ENCODE data around the gene PYCARD.
"Not testable (repeated sequence)": the region's sequence is repeated elsewhere in the genome, so short reads cannot be mapped to it uniquely, and the experiment has no call there.

PYCARD gene

GRCh38 chr16:31200821-31201568 lies 1.6 kb downstream of the PYCARD start:
- DNase-seq = no peak
- peaks cover 60% of the 10 kb centered on the region for H3K4me1 Mint-ChIP-seq (ENCODE audit: low read depth)
- peak overlapping the region; percentile 82 for H3K27ac Mint-ChIP-seq
- no peaks in the 10 kb centered on the region for H3K27me3 Mint-ChIP-seq
- H3K9me3 Mint-ChIP-seq = no peaks in the 10 kb centered on the region
- peak overlapping the region; percentile 78 for H3K4me3 Mint-ChIP-seq
- H3K36me3 Mint-ChIP-seq (ENCODE audit: low read depth) = peaks cover 44% of the 10 kb centered on the region

- Mint-ChIP-seq H3K27ac (peak overlapping the region; percentile 56), H3K36me3 (ENCODE audit: low read depth) (peaks cover 52% of the 10 kb centered on the region), H3K4me1 (ENCODE audit: low read depth) (peaks cover 62% of the 10 kb centered on the region), H3K4me3 (peak overlapping the region; percentile 3)
- DNase-seq, H3K27me3 Mint-ChIP-seq, H3K9me3 Mint-ChIP-seq: not testable (repeated sequence)
These were observed 2.4 kb downstream of the PYCARD start for GRCh38 chr16:31200111-31200510.

DNA sequence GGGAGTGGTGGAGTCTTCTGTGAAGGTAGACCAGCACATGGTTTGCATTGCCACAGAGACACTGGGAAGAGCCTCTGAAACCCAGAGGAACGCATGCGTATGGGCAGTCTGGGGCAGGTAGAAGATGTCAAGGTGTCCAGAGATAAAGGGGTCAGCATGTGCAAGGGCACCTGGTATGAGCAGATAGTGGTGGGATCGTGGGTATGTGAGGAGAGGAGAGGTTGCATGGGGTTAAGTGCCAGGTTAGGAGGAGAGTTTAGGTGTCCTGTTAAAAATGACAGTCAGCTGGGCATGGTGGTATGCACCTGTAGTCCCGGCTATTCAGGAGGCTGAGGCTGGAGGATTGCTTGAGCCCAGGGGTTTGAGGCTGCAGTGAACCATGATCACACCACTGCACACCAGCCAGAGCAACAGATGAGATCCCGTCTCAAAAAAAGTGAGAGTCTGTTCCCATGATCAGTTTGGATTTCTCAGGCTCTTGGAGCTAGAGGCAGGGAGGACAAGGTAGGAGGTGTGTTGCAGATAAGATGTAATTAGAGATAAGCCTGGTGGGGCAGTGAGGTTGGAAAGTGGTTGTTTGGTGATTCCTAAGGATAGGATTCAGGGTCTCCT lies 3.0 kb downstream of the PYCARD start:
- Mint-ChIP-seq H3K4me1 (ENCODE audit: low read depth) (peaks cover 67% of the 10 kb centered on the region), H3K9me3 (no peaks in the 10 kb centered on the region), H3K36me3 (ENCODE audit: low read depth) (peaks cover 58% of the 10 kb centered on the region), H3K27me3 (no peaks in the 10 kb centered on the region), H3K27ac (peak overlapping the region; percentile 56), H3K4me3 (no peak overlapping the region)
- no peak for DNase-seq

DNA sequence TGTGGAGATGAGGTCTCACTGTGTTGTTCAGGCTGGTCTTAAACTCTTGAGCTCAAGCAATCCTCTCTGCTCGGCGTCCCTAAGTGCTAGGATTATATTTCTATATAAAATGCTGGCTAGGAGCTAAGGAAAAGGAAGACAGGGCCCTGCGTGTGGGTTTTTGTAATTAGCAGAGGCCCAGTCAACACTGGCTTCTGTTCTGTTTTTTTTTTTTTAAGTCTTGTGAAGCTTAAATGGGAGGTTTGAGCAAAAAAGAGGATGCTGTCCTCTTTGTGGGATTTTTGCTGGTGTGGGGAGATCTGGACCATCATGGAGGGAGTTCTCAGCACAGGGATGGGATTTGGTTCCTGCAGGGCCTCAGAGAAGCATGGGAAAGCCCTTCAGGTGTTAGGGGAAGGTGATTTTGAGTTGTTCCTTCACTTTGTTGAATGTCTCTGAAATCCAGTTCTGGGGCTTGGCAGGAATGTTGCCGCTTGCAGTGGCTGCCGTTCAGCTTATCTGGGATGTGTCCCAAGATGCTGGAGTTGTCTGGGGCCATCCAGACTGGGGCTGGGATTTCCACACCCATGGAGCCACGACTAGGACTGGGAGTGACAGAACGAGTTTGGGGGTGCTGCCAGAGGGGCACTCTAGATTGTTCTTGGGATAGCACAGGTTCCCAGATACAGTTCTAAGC lies 4.2 kb downstream of the PYCARD start:
- Mint-ChIP-seq H3K9me3 (no peaks in the 10 kb centered on the region), H3K36me3 (ENCODE audit: low read depth) (peaks cover 70% of the 10 kb centered on the region), H3K27ac (peak overlapping the region; percentile 48), H3K4me3 (no peak overlapping the region), H3K27me3 (no peaks in the 10 kb centered on the region), H3K4me1 (ENCODE audit: low read depth) (peaks cover 70% of the 10 kb centered on the region)
- no peak for DNase-seq

DNA sequence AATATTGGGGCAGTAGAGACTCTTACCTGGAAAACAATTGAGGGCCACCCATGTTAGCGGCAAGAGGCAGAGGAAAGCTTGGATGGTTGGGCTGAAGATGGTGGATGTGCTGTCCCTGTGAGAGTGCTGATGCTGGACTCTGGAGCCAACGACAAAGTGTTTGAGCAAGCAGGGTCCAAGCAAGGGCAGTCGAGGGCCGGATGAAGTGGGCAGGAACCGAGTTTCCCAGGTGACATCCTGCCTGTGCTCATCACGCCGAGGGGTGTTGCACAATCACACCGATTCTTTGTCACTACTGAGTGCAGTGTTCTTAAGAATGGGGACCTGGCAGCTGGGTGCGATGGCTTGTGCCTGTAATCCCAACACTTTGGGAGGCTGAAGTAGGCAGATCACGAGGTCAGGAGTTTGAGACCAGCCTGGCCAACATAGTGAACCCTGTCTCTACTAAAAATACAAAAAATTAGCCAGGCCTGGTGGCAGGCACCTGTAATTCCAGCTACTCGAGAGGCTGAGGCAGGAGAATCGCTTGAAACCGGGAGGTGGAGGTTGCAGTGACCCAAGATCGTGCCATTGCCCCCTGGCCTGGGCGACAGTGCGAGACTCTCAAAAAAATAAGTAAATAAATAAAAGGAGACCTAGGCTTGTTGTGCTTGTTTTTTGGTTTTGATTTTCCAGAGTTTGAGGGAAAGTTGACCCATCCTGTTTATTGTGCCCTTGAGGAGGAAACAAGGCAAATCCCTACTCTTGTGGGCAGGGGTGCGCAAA lies 6.1 kb downstream of the PYCARD start:
- Mint-ChIP-seq H3K9me3 (no peaks in the 10 kb centered on the region), H3K4me1 (ENCODE audit: low read depth) (peaks cover 67% of the 10 kb centered on the region), H3K4me3 (peak overlapping the region; percentile 4), H3K27me3 (no peaks in the 10 kb centered on the region), H3K27ac (peak overlapping the region; percentile 75), H3K36me3 (ENCODE audit: low read depth) (peaks cover 88% of the 10 kb centered on the region)
- no peak for DNase-seq

GRCh38 chr16:31195861-31196260 lies 6.7 kb downstream of the PYCARD start:
- not testable (repeated sequence) for H3K4me3 Mint-ChIP-seq, DNase-seq, H3K9me3 Mint-ChIP-seq, H3K27me3 Mint-ChIP-seq
- peak overlapping the region; percentile 75 for H3K27ac Mint-ChIP-seq
- peaks cover 91% of the 10 kb centered on the region for H3K36me3 Mint-ChIP-seq (ENCODE audit: low read depth)
- peaks cover 66% of the 10 kb centered on the region for H3K4me1 Mint-ChIP-seq (ENCODE audit: low read depth)

- peaks cover 67% of the 10 kb centered on the region for H3K4me1 Mint-ChIP-seq (ENCODE audit: low read depth)
- peak overlapping the region; percentile 66 for H3K27ac Mint-ChIP-seq
- peaks cover 97% of the 10 kb centered on the region for H3K36me3 Mint-ChIP-seq (ENCODE audit: low read depth)
- H3K9me3 Mint-ChIP-seq = no peaks in the 10 kb centered on the region
- DNase-seq = no peak
- no peak overlapping the region for H3K4me3 Mint-ChIP-seq
- H3K27me3 Mint-ChIP-seq = no peaks in the 10 kb centered on the region
These were observed 7.7 kb downstream of the PYCARD start for GRCh38 chr16:31194898-31195297.

- no peaks in the 10 kb centered on the region for H3K27me3 Mint-ChIP-seq
- no peak overlapping the region for H3K4me3 Mint-ChIP-seq
- H3K9me3 Mint-ChIP-seq = no peaks in the 10 kb centered on the region
- no peak for DNase-seq
- H3K36me3 Mint-ChIP-seq (ENCODE audit: low read depth) = peaks cover 98% of the 10 kb centered on the region
- H3K27ac Mint-ChIP-seq = peak overlapping the region; percentile 83
- peaks cover 67% of the 10 kb centered on the region for H3K4me1 Mint-ChIP-seq (ENCODE audit: low read depth)
These were observed 8.7 kb downstream of the PYCARD start for GRCh38 chr16:31193874-31194273.

- Mint-ChIP-seq H3K27me3 (no peaks in the 10 kb centered on the region), H3K4me1 (ENCODE audit: low read depth) (peaks cover 67% of the 10 kb centered on the region), H3K4me3 (peak overlapping the region; percentile 15), H3K36me3 (ENCODE audit: low read depth) (peaks cover 98% of the 10 kb centered on the region), H3K27ac (peak overlapping the region; percentile 34), H3K9me3 (no peaks in the 10 kb centered on the region)
- no peak for DNase-seq
These were observed 9.5 kb downstream of the PYCARD start for GRCh38 chr16:31192856-31193642.

- peaks cover 100% of the 10 kb centered on the region for H3K36me3 Mint-ChIP-seq (ENCODE audit: low read depth)
- H3K27me3 Mint-ChIP-seq = no peaks in the 10 kb centered on the region
- DNase-seq = no peak
- peaks cover 76% of the 10 kb centered on the region for H3K4me1 Mint-ChIP-seq (ENCODE audit: low read depth)
- H3K27ac Mint-ChIP-seq = peak overlapping the region; percentile 100
- H3K4me3 Mint-ChIP-seq = no peak overlapping the region
- no peaks in the 10 kb centered on the region for H3K9me3 Mint-ChIP-seq
These were observed 10.7 kb downstream of the PYCARD start for GRCh38 chr16:31191697-31192428.

DNA sequence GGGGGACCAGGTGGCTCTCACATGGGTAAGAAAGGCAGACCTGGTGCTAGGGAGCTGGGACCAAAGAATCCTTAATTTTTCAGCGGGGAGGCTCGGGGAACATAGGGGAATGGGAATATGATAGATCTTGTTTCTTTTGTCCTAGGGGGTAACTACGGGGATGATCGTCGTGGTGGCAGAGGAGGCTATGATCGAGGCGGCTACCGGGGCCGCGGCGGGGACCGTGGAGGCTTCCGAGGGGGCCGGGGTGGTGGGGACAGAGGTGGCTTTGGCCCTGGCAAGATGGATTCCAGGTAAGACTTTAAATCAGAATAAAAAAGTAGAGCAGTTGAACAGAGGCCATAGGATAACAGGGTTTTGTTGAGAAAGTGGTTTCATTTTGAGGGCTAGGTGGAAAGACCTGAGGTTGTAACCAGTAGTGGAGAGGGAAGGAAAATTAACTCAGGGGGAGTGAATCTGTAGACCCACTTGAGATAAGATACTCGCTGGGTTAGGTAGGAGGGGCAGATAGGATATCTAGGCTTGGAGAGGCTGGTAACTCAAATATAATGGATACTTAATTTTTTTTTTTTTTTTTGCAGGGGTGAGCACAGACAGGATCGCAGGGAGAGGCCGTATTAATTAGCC lies 11.6 kb downstream of the PYCARD start:
- no peaks in the 10 kb centered on the region for H3K27me3 Mint-ChIP-seq
- DNase-seq = no peak
- H3K36me3 Mint-ChIP-seq (ENCODE audit: low read depth) = peaks cover 100% of the 10 kb centered on the region
- H3K27ac Mint-ChIP-seq = peak overlapping the region; percentile 100
- H3K4me1 Mint-ChIP-seq (ENCODE audit: low read depth) = peaks cover 78% of the 10 kb centered on the region
- no peaks in the 10 kb centered on the region for H3K9me3 Mint-ChIP-seq
- H3K4me3 Mint-ChIP-seq = peak overlapping the region; percentile 5

GRCh38 chr16:31190061-31190460 lies 12.5 kb downstream of the PYCARD start:
- H3K27me3 Mint-ChIP-seq = no peaks in the 10 kb centered on the region
- H3K9me3 Mint-ChIP-seq = no peaks in the 10 kb centered on the region
- H3K36me3 Mint-ChIP-seq (ENCODE audit: low read depth) = peaks cover 100% of the 10 kb centered on the region
- no peak for DNase-seq
- H3K4me3 Mint-ChIP-seq = peak overlapping the region; percentile 7
- H3K27ac Mint-ChIP-seq = peak overlapping the region; percentile 100
- H3K4me1 Mint-ChIP-seq (ENCODE audit: low read depth) = peaks cover 85% of the 10 kb centered on the region

GRCh38 chr16:31189412-31189778 lies 13.2 kb downstream of the PYCARD start:
- peaks cover 85% of the 10 kb centered on the region for H3K4me1 Mint-ChIP-seq (ENCODE audit: low read depth)
- no peaks in the 10 kb centered on the region for H3K27me3 Mint-ChIP-seq
- peaks cover 100% of the 10 kb centered on the region for H3K36me3 Mint-ChIP-seq (ENCODE audit: low read depth)
- DNase-seq = no peak
- peak overlapping the region; percentile 100 for H3K27ac Mint-ChIP-seq
- H3K9me3 Mint-ChIP-seq = no peaks in the 10 kb centered on the region
- peak overlapping the region; percentile 4 for H3K4me3 Mint-ChIP-seq

Data from activated T-cell treated with anti-CD3 and anti-CD28 coated beads, Interleukin-2, amount 50 U/mL, for 24 hours (primary cell).